WI38 (cell line): Measurements from ENCODE around the gene ZNF41.

Source experiments
- H3K4me3 ChIP-seq: 2 replicates; pipeline ENCODE4 v1.5.1; 2011; ENCODE audit warnings: low read depth, mild to moderate bottlenecking, control low read depth, low read length
- CTCF ChIP-seq: IDR thresholded peaks from 2 replicates; pipeline ENCODE4 v1.5.1; 2012; ENCODE audit warnings: low read depth, mild to moderate bottlenecking, control low read depth, low read length

The ZNF41 gene

DNA sequence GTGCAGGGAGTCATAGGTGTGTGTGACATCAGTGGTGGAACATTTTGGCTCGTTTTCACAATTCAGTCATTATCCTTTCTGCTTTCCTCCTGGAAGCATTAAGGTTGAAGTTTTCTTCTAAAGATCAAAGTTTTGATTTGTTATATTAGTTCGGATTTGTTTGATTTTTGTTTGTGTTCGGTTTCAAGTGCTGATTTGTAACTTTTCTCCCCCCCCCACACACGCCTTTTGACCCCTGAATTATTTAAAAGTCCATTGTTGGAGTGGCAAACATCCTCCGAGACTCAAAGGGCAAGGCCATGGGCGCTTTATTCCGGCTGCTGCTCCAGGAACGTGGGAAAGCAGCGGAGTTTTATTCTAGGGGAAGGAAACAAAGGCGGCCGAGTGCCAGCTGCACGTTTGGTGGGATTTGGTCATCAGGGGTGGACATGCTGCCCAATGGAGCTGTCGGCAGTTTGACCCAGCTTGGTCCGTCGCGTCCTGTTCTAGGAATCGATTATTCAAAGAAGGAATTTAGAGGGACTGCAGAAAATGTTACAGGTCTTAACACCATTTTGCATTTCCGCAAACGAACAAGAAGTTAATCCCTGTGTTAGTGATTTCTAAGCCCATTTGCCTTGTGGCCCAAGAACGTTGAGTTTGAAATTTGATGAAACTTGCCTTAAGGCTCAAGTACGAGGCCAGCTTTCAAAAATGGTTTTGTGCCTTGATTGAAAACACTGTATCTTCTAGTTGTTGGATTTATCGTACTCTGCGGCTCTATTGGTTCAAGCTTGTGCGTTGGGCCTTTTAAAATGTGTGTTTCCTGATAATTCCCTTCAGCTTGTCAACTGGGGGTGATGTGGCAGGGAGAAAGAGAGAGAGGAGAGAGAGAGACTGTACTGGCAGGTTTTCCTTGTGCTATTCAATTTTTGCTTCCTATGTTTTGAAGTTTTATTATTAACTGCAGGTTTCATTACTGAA lies 565 bp upstream of the ZNF41 start:
- no peak for TF ChIP-seq CTCF
- peak overlapping the region; percentile 67 for H3K4me3 ChIP-seq

GRCh38 chrX:47482065-47482511 lies 934 bp downstream of the ZNF41 start:
- no peak for TF ChIP-seq CTCF
- H3K4me3 ChIP-seq: peak overlapping the region; percentile 67

DNA sequence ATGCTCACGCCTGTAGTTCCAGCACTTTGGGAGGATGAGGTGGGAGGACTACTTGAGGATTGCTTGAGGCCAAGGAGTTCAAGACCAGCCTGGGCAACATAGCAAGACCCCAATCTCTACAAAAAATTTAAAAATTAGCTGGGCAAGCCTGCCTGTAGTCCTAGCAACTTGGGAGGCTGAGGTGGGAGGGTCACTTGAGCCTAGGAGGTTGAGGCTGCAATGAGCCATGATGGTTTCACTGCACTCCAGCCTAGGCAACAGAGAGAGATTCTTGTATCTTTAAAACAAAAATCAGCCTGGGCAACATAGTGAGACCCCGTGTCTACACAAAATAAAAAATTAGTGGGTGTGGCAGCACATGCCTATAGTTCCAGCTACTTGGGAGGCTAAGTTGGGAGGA lies 1.9 kb downstream of the ZNF41 start:
- H3K4me3 ChIP-seq: no peak overlapping the region
- TF ChIP-seq CTCF: no peak

- TF ChIP-seq CTCF: no peak
Observed at GRCh38 chrX:47480576-47480975, 2.4 kb downstream of the ZNF41 start.

GRCh38 chrX:47475476-47475875 lies 7.5 kb downstream of the ZNF41 start:
- no peak overlapping the region for H3K4me3 ChIP-seq
- no peak for TF ChIP-seq CTCF

More at GRCh38 chrX:47480576-47480975, 2.4 kb downstream of the ZNF41 start:
- no peak overlapping the region for H3K4me3 ChIP-seq

DNA sequence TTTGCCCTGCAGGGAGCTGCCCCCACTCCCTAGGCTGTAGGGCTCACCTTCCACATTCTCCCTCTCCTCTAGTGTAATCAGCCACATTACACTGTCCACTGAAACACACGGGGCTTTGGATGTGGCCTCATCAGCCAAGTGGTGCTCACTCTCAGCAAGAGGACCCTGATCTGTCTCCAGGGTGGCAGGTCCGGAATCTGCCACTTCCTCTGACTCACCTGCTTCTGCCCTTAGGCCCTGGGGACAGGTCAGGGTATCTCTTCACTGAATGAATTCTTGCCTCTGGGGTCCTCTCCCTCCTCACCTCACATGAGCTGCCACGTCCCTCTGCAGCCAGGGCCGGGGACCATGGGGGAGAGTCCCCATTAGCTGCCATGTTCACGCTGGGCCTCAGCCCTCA lies 15.9 kb downstream of the ZNF41 start:
- no peak overlapping the region for H3K4me3 ChIP-seq
- TF ChIP-seq CTCF: no peak

DNA sequence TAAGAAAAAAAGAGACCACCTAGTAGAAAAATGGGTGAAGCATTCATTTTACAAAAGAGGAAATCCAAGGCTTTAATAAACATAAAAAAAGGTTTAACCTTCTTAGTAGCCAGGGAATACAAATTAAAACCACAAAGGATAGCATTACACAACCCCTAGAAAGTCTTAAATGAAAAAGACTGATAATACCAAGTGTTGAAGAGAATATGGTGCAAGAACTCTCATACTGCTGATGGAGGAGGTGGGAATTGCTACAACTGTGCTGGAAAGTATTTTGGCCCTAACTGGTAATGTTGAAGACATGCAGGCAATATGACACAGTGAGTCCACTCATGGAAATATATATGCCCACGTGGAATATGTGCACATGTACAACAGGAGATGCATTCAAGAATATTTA lies 22.5 kb downstream of the ZNF41 start:
- no peak for TF ChIP-seq CTCF
- no peak overlapping the region for H3K4me3 ChIP-seq
